Panc1 (cell line): ENCODE results near the gene NDUFV2.

Source experiments
- CTCF ChIP-seq: fragments of 450-650 bp; IDR thresholded peaks from 2 replicates; pipeline ENCODE4 v1.5.1; 2017; ENCODE audit warnings: mild to moderate bottlenecking
- POLR2AphosphoS5 ChIP-seq: IDR thresholded peaks from 2 replicates; pipeline ENCODE4 v1.6.1; 2012; ENCODE audit warnings: mild to moderate bottlenecking, low read depth, low read length, moderate library complexity
- SIN3A ChIP-seq: IDR thresholded peaks from 2 replicates; pipeline ENCODE4 v1.6.1; 2012; ENCODE audit warnings: low read depth, mild to moderate bottlenecking, low read length, moderate library complexity, borderline replicate concordance; ENCODE audit not compliant: insufficient read depth

- no peak for TF ChIP-seq CTCF
- no peak for TF ChIP-seq POLR2AphosphoS5
- TF ChIP-seq SIN3A = no peak
These were observed 15.7 kb downstream of the NDUFV2 start for GRCh38 chr18:9117980-9118841.
